H1 (cell line): ENCODE data around the gene TGFB2. TPM values are rescaled to one million over a fixed set of nuclear protein-coding genes. Genes with fewer than 3 reads are reported as not detected.

Experiments
- CHD7 ChIP-seq: fragments of 300-600 bp; sonication (generic); IDR thresholded peaks from 2 replicates; pipeline ENCODE4 v1.7.1; 2012; ENCODE audit warnings: low read length, moderate library complexity, mild to moderate bottlenecking, inconsistent platforms; ENCODE audit not compliant: insufficient replicate concordance
- EZH2 ChIP-seq: fragments of 200-600 bp; sonication (generic); IDR thresholded peaks from 2 replicates; pipeline ENCODE4 v1.7.1; 2012; ENCODE audit warnings: low read depth, mild to moderate bottlenecking, moderate library complexity, low read length, inconsistent platforms; ENCODE audit not compliant: severe bottlenecking
- polyA plus RNA-seq, 7 experiments: library from polyadenylated mRNA; depleted of rRNA in 3 of 7; stranded (reverse) in 5 of 7; unstranded in 2 of 7; fragments of >200 nt in 5 of 7; fragments of 200-250 nt in 2 of 7; gene quantifications; 1 replicate in 5 of 7; 2 replicates in 1 of 7; 4 replicates in 1 of 7; pipeline versions ENCODE4 v1.2.1 to v1.2.3, GENCODE V29; 2011 to 2013; ENCODE audit warnings: missing spikeins in 2 of 7, mixed read lengths in 2 of 7
- total RNA-seq: library from RNA; stranded (reverse); fragmentation: NEBNext Ultra II Directional; extraction: Animal tissue kit (Norgen Biotek cat#: 25700); gene quantifications from 2 replicates; pipeline ENCODE4 v1.2.1, GENCODE V29; 2021

TGFB2 gene
- total and polyA plus RNA-seq, 2 of the 8 experiments (the other 6 are each of a cell fraction or from before 2014, with no cell fraction given) = 0.26 to 0.84 TPM

GRCh38 chr1:218474128-218474527 lies 129.0 kb downstream of the TGFB2 start (continued):
- no peak for TF ChIP-seq CHD7
- no peak for TF ChIP-seq EZH2
